Upper lobe of left lung (tissue), 6 donors: Measurements from ENCODE around the gene DDX27. TPM values are rescaled to one million over a fixed set of nuclear protein-coding genes. Genes with fewer than 3 reads are reported as not detected.
"Not testable (repeated sequence)": the region's sequence is repeated elsewhere in the genome, so short reads cannot be mapped to it uniquely, and the experiment has no call there.

Source experiments
- ATAC-seq, 2 donors: fragments of 200-7000 bp; cut with Tn5 transposase; one replicate each; pipeline ENCODE4 v1.9.1; 2022; ENCODE audit warnings: mild to moderate bottlenecking in 2 of 2, moderate library complexity in 2 of 2; ENCODE audit not compliant: low FRiP score in 2 of 2
- DNase-seq, 2 donors: peaks; one replicate each; pipeline ENCODE4 v3.0.0-alpha.2; 2019 to 2020
- H3K27ac ChIP-seq, 4 donors: fragments of 200-600 bp; sonication (generic); one replicate each; pipeline ENCODE4 v1.5.1; 2016 to 2019
- H3K27me3 ChIP-seq, 4 donors: fragments of 200-600 bp; sonication (generic); one replicate each; pipeline ENCODE4 v1.5.1; 2017 to 2019
- H3K36me3 ChIP-seq, 4 donors: fragments of 200-600 bp; sonication (generic); one replicate each; pipeline ENCODE4 v1.5.1; 2016 to 2019
- H3K4me1 ChIP-seq, 4 donors: fragments of 200-600 bp; sonication (generic); one replicate each; pipeline ENCODE4 v1.5.1; 2018 to 2019
- H3K4me3 ChIP-seq, 4 donors: fragments of 200-600 bp; sonication (generic); one replicate each; pipeline ENCODE4 v1.5.1; 2017 to 2019; ENCODE audit warnings: mild to moderate bottlenecking in 2 of 4, moderate library complexity in 1 of 4
- H3K9me3 ChIP-seq, 4 donors: fragments of 200-600 bp; sonication (generic); one replicate each; pipeline ENCODE4 v1.5.1; 2018 to 2019
- EP300 ChIP-seq, 4 donors: sonication (generic); formaldehyde crosslinking; IDR thresholded peaks; one replicate each; pipeline ENCODE4 v1.5.1; 2017; ENCODE audit warnings: antibody characterized with exemption in 4 of 4, control low read depth in 2 of 4
- POLR2A ChIP-seq, 4 donors: fragments of 450-650 bp; IDR thresholded peaks; one replicate each; pipeline ENCODE4 v1.5.1; 2016 to 2017; ENCODE audit warnings: antibody characterized with exemption in 4 of 4, mild to moderate bottlenecking in 2 of 4
- POLR2AphosphoS5 ChIP-seq, 2 donors: sonication (generic); formaldehyde crosslinking; IDR thresholded peaks; one replicate each; pipeline ENCODE4 v1.5.1; 2017; ENCODE audit warnings: antibody characterized with exemption in 2 of 2
- WGBS, 2 donors: methylation state at CpG; one replicate each; pipeline ENCODE4 v1.1.5; 2017 to 2018; 5-methylcytosine and 5-hydroxymethylcytosine counted together
- total RNA-seq, 6 donors: library from RNA; depleted of rRNA in 4 of 6; stranded (reverse); fragments of >200 nt in 4 of 6; gene quantifications; one replicate each; pipeline versions ENCODE4 v1.1.0 to v1.2.1, GENCODE V29; 2016 to 2021
- TF ChIP-seq, protein P1 (sequence below), 6 experiments: fragments of 450-650 bp in 4 of 6; fragments of 200-600 bp in 2 of 6; sonication (generic) in 2 of 6; IDR thresholded peaks; one replicate each; pipeline ENCODE4 v1.5.1; 2016 to 2019; ENCODE audit warnings: antibody characterized with exemption in 6 of 6
- donor health status: DM: no; HTN: no; CAD: no; lungs with moderate emphysema.
- donor health status: DM: no; HTN: yes; CAD: no; lungs with severe emphysema.

The DDX27 gene
- total RNA-seq, 6 donors from 2014 or later = 26.7 to 43.0 (median 31.0) TPM

DNA sequence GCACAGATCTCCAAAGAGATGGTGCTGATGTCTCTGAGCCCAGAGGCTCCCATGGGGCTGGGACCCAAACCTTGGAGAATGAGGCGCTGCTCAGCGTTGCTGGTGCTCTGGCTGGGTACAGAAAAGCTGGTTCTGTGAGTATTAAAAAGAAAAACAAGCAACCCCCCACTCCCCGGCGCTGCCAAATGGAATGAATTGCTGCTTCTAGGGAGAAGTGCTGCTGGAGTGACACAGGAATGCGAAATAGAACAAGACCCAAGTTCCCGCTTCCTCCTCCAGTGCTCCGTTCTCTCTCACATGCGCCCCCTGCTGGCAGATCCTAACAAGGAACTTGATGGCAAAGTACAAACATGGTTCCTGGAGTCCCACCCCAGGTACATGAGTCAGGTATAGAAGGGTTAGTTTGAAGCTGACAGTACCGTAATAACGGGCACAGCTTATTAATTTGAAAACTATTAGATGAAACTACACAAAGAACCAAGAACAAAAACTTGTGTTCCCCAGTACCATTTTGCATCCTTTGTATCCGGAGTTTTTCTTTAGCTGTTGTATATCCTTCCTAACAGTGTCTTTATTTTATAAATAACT is 2.1 kb upstream of the DDX27 start:
- H3K4me1 ChIP-seq = peaks cover 11 to 28% (median 20%) of the 10 kb centered on the region in 4 donors
- WGBS, 2 donors = 17 to 18% methylated on average over 11 of the region's 11 CpGs

GRCh38 chr20:49218739-49219090 is 501 bp upstream of the DDX27 start:
- H3K36me3 ChIP-seq = peaks cover 11 to 25% (median 18%) of the 10 kb centered on the region in 4 donors
- DNase-seq (peak; percentile 24 to 70), ATAC-seq (peak in 1 of 2 donors; percentile 1)
- 56 to 58% methylated on average over 13 of the region's 13 CpGs for WGBS, 2 donors
- not testable (repeated sequence) for H3K27me3 ChIP-seq, H3K9me3 ChIP-seq
- H3K4me1 ChIP-seq = peaks cover 11 to 28% (median 20%) of the 10 kb centered on the region in 4 donors
- peak overlapping the region; percentile 87 to 94 (median 90) for H3K27ac ChIP-seq
- H3K4me3 ChIP-seq = peak overlapping the region in 3 of 4 donors; percentile 79 to 85 (median 83)

More for the DNA sequence above, 2.1 kb upstream of the DDX27 start:
- H3K4me3 ChIP-seq = peak overlapping the region in 2 of 4 donors; percentile 11 to 21
- no peaks in the 10 kb centered on the region for H3K9me3 ChIP-seq
- no peaks in the 10 kb centered on the region for H3K27me3 ChIP-seq
- TF ChIP-seq, protein P1, sequence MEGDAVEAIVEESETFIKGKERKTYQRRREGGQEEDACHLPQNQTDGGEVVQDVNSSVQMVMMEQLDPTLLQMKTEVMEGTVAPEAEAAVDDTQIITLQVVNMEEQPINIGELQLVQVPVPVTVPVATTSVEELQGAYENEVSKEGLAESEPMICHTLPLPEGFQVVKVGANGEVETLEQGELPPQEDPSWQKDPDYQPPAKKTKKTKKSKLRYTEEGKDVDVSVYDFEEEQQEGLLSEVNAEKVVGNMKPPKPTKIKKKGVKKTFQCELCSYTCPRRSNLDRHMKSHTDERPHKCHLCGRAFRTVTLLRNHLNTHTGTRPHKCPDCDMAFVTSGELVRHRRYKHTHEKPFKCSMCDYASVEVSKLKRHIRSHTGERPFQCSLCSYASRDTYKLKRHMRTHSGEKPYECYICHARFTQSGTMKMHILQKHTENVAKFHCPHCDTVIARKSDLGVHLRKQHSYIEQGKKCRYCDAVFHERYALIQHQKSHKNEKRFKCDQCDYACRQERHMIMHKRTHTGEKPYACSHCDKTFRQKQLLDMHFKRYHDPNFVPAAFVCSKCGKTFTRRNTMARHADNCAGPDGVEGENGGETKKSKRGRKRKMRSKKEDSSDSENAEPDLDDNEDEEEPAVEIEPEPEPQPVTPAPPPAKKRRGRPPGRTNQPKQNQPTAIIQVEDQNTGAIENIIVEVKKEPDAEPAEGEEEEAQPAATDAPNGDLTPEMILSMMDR (IDR thresholded peaks at IDR 0.05) = peak; percentile 72 to 90 (median 84)
- TF ChIP-seq POLR2A (IDR thresholded peaks at IDR 0.05) (peak in 1 of 4 donors; percentile 17), EP300 (IDR thresholded peaks at IDR 0.05) (no peak), POLR2AphosphoS5 (IDR thresholded peaks at IDR 0.05) (peak in 1 of 2 donors; percentile 27)
- ATAC-seq (peak; percentile 81 to 89), DNase-seq (peak in 1 of 2 donors; percentile 93)
- H3K36me3 ChIP-seq = peaks cover 0 to 9% (median 4%) of the 10 kb centered on the region in 4 donors
- peak overlapping the region in 1 of 4 donors; percentile 4 for H3K27ac ChIP-seq

GRCh38 chr20:49219924-49220831 is 962 bp downstream of the DDX27 start:
- H3K9me3 ChIP-seq = no peaks in the 10 kb centered on the region
- H3K27ac ChIP-seq = peak overlapping the region; percentile 87 to 94 (median 90)
- DNase-seq (peak in 1 of 2 donors; percentile 71), ATAC-seq (no peak)
- H3K27me3 ChIP-seq = no peaks in the 10 kb centered on the region
- peaks cover 11 to 28% (median 20%) of the 10 kb centered on the region in 4 donors for H3K4me1 ChIP-seq
- peak overlapping the region; percentile 61 to 85 (median 81) for H3K4me3 ChIP-seq
- 64 to 70% methylated on average over 20 to 27 of the region's 28 CpGs for WGBS, 2 donors
- H3K36me3 ChIP-seq = peaks cover 23 to 40% (median 33%) of the 10 kb centered on the region in 4 donors
- TF ChIP-seq EP300 (IDR thresholded peaks at IDR 0.05) (no peak), POLR2AphosphoS5 (IDR thresholded peaks at IDR 0.05) (no peak), POLR2A (IDR thresholded peaks at IDR 0.05) (no peak)
- TF ChIP-seq, protein P1 (IDR thresholded peaks at IDR 0.05) = no peak

DNA sequence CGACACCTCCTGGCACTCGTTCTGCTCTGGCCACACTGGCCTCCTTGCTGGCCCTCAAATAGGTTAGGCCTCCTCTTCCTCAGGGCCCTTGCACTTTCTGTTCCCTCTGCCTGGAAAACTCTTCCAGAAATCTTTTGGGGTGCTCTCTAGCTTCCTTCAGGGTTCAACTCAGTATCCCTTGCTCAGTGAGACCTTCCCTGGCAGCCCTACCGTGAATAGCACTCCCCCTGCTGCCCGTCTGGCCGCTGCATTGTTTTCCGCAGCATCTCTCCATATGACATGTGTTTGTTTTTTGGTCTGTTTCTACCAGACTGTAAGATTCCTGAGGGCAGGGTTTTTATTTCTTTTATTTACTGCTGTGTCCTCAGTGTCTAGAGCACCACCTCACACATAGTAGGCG is 6.7 kb downstream of the DDX27 start:
- H3K27ac ChIP-seq = no peak overlapping the region
- peaks cover 48 to 93% (median 80%) of the 10 kb centered on the region in 4 donors for H3K36me3 ChIP-seq
- TF ChIP-seq POLR2AphosphoS5 (IDR thresholded peaks at IDR 0.05) (no peak), POLR2A (IDR thresholded peaks at IDR 0.05) (no peak), EP300 (IDR thresholded peaks at IDR 0.05) (no peak)
- TF ChIP-seq, protein P1 (IDR thresholded peaks at IDR 0.05) = no peak
- ATAC-seq = no peak
- H3K27me3 ChIP-seq = no peaks in the 10 kb centered on the region
- H3K4me1 ChIP-seq = peaks cover 0 to 7% (median 3%) of the 10 kb centered on the region in 4 donors
- no peaks in the 10 kb centered on the region for H3K9me3 ChIP-seq
- WGBS, 2 donors = 94 to 96% methylated on average over 7 of the region's 7 CpGs
- no peak for DNase-seq
- H3K4me3 ChIP-seq = no peak overlapping the region

DNA sequence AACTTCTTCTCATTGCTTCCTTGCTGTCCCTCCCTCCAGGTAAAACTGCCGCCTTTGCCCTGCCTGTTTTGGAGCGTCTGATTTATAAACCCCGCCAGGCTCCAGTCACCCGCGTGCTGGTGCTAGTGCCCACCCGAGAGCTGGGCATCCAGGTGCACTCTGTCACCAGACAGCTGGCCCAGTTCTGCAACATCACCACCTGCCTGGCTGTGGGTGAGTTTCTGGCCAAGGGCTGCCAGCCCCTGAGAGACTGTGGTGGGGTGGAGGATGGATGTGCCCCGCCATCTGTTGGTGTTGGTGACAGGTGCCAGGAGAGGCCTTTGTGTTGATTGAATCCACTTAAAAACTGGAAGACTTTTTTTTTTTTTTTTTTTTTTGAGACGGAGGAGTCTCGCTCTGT is 9.5 kb downstream of the DDX27 start:
- Histone ChIP-seq H3K27me3 (no peaks in the 10 kb centered on the region), H3K27ac (no peak overlapping the region), H3K36me3 (peaks cover 54 to 95% (median 84%) of the 10 kb centered on the region in 4 donors), H3K4me1 (peaks cover 0 to 9% (median 0%) of the 10 kb centered on the region in 4 donors), H3K9me3 (no peaks in the 10 kb centered on the region), H3K4me3 (no peak overlapping the region)
- no peak for DNase-seq
- ATAC-seq = no peak
- 95 to 97% methylated on average over 9 of the region's 9 CpGs for WGBS, 2 donors
- TF ChIP-seq POLR2AphosphoS5 (IDR thresholded peaks at IDR 0.05) (no peak), EP300 (IDR thresholded peaks at IDR 0.05) (no peak), POLR2A (IDR thresholded peaks at IDR 0.05) (no peak)
- TF ChIP-seq, protein P1 (IDR thresholded peaks at IDR 0.05) = no peak
